ENCODE data around the gene AGBL2. TPM values are rescaled to one million over a fixed set of nuclear protein-coding genes. Genes with fewer than 3 reads are reported as not detected.
A peak's percentile ranks its signal among the peaks of the same experiment; 100 is the strongest.

The AGBL2 gene
- total and polyA plus RNA-seq, 9 of the 15 experiments (the other 6 are each of a cell fraction or from before 2014, with no cell fraction given): 0.57 to 6.5 (median 1.3) TPM

DNA sequence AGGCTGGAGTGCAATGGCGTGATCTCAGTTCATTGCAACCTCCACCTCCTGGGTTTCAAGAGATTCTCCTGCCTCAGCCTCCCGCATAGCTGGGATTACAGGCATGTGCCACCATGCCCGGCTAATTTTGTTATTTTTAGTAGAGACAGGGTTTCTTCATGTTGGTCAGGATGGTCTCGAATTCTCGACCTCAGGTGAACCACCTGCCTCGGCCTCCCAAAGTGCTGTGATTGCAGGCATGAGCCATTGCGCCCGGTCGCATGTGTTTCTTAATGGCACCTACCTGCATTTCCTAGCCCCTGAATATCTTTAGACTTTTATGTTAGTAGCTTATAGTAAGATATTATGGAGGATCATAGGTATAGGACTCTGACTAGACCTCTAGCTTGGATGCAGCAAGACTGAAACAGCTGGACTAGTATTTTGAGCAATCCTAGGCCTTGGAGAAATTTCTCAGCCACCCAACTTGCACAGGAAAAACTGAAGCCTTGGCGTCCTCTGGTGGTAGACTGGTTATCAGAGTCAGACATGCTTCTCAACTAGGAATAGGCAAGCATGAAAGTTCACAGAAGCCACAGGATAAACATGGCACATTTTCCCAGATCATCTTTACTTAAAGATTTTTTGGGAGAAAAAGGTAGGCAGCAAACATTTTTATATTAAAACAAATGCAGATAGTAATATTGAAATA, 98.3 kb downstream of the AGBL2 start (continued):
- TF ChIP-seq MYC (IDR thresholded peaks at IDR 0.05; ENCODE audit: low read depth, low read length) (0 out of 2 replicates have a peak, but pooled peaks have one; percentile 19), MYC (CRISPR knock-in tag; IDR thresholded peaks at IDR 0.05; ENCODE audit: borderline replicate concordance, low read depth) (no peak), STAG1 (CRISPR knock-in tag; IDR thresholded peaks at IDR 0.05; ENCODE audit: borderline replicate concordance) (peak; percentile 27; the same call in 1 of the 2 replicates), MXI1 (IDR thresholded peaks at IDR 0.05; ENCODE audit: low read depth, low read length) (no peak), TCF3 (CRISPR knock-in tag; IDR thresholded peaks at IDR 0.05) (no peak), RAD21 (CRISPR knock-in tag; conservative IDR thresholded peaks at IDR 0.05 in 1 of 2, IDR thresholded peaks at IDR 0.05 in 1 of 2) (peak; percentile 83 to 86), HDAC3 (IDR thresholded peaks at IDR 0.05; ENCODE audit: borderline replicate concordance, partially characterized antibody) (no peak), HNRNPK (IDR thresholded peaks at IDR 0.05; ENCODE audit: low read depth, low read length, poor library complexity, severe bottlenecking) (no peak), ZNF668 (CRISPR knock-in tag; IDR thresholded peaks at IDR 0.05) (no peak), SUPT5H (IDR thresholded peaks at IDR 0.05) (peak; percentile 6; the same call in 1 of the 2 replicates), ZNF695 (CRISPR knock-in tag; IDR thresholded peaks at IDR 0.05) (no peak), ZNF764 (CRISPR knock-in tag; IDR thresholded peaks at IDR 0.05; ENCODE audit: low read depth) (no peak), ZNF57 (CRISPR knock-in tag; IDR thresholded peaks at IDR 0.05) (no peak), ZNF232 (CRISPR knock-in tag; IDR thresholded peaks at IDR 0.05) (no peak), BHLHE40 (IDR thresholded peaks at IDR 0.05; ENCODE audit: low read length) (no peak), SOX6 (IDR thresholded peaks at IDR 0.05) (no peak), RBFOX2 (IDR thresholded peaks at IDR 0.05; ENCODE audit: low read depth, low read length) (no peak), ZNF589 (CRISPR knock-in tag; IDR thresholded peaks at IDR 0.05; ENCODE audit: low read depth) (no peak)
- TF ChIP-seq, protein P1, sequence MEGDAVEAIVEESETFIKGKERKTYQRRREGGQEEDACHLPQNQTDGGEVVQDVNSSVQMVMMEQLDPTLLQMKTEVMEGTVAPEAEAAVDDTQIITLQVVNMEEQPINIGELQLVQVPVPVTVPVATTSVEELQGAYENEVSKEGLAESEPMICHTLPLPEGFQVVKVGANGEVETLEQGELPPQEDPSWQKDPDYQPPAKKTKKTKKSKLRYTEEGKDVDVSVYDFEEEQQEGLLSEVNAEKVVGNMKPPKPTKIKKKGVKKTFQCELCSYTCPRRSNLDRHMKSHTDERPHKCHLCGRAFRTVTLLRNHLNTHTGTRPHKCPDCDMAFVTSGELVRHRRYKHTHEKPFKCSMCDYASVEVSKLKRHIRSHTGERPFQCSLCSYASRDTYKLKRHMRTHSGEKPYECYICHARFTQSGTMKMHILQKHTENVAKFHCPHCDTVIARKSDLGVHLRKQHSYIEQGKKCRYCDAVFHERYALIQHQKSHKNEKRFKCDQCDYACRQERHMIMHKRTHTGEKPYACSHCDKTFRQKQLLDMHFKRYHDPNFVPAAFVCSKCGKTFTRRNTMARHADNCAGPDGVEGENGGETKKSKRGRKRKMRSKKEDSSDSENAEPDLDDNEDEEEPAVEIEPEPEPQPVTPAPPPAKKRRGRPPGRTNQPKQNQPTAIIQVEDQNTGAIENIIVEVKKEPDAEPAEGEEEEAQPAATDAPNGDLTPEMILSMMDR (IDR thresholded peaks at IDR 0.05 in 2 of 3, conservative IDR thresholded peaks at IDR 0.05 in 1 of 3; ENCODE audit: insufficient read depth in 2 of 3, low read depth in 1 of 3, low read length in 3 of 3): peak; percentile 69 to 87 (median 78)
- TF ChIP-seq, protein P2, sequence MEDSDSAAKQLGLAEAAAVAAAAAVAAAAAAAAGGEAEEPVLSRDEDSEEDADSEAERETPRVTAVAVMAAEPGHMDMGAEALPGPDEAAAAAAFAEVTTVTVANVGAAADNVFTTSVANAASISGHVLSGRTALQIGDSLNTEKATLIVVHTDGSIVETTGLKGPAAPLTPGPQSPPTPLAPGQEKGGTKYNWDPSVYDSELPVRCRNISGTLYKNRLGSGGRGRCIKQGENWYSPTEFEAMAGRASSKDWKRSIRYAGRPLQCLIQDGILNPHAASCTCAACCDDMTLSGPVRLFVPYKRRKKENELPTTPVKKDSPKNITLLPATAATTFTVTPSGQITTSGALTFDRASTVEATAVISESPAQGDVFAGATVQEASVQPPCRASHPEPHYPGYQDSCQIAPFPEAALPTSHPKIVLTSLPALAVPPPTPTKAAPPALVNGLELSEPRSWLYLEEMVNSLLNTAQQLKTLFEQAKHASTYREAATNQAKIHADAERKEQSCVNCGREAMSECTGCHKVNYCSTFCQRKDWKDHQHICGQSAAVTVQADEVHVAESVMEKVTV (CRISPR knock-in tag; IDR thresholded peaks at IDR 0.05): peak; percentile 58; the same call in 1 of the 2 replicates

All from K562 (cell line).